Smooth muscle cell (in vitro differentiated cells): ENCODE data around the gene UBE2C. TPM values are rescaled to one million over a fixed set of nuclear protein-coding genes. Genes with fewer than 3 reads are reported as not detected.

Source experiments
- DNase-seq: peaks from one replicate; lab custom pipeline; 2025; ENCODE audit not compliant: unreplicated experiment; lab: John Stamatoyannopoulos, UW
- H2AFZ ChIP-seq: fragments of 200-600 bp; sonication (generic); 2 replicates; pipeline ENCODE4 v1.6.0; 2016; ENCODE audit warnings: antibody characterized with exemption, low read depth, mild to moderate bottlenecking
- H3F3A ChIP-seq: fragments of 200-600 bp; sonication (generic); 2 replicates; pipeline ENCODE4 v1.6.0; 2017; ENCODE audit warnings: antibody characterized with exemption, low read depth
- H3K27ac ChIP-seq: fragments of 200-600 bp; sonication (generic); 2 replicates; pipeline ENCODE4 v1.5.1; 2016; ENCODE audit warnings: low read depth, mild to moderate bottlenecking
- H3K27me3 ChIP-seq: fragments of 200-600 bp; sonication (generic); 2 replicates; pipeline ENCODE4 v1.6.1; 2016; ENCODE audit warnings: low read depth, mild to moderate bottlenecking
- H3K36me3 ChIP-seq: fragments of 200-600 bp; sonication (generic); 2 replicates; pipeline ENCODE4 v1.5.1; 2016; ENCODE audit warnings: low read depth
- H3K4me1 ChIP-seq: fragments of 200-600 bp; sonication (generic); 2 replicates; pipeline ENCODE4 v1.5.1; 2016; ENCODE audit warnings: low read depth
- H3K4me2 ChIP-seq: fragments of 200-600 bp; sonication (generic); 2 replicates; pipeline ENCODE4 v1.6.0; 2016; ENCODE audit warnings: mild to moderate bottlenecking
- H3K4me3 ChIP-seq: fragments of 200-600 bp; sonication (generic); 2 replicates; pipeline ENCODE4 v1.5.1; 2016; ENCODE audit warnings: mild to moderate bottlenecking
- H3K79me2 ChIP-seq: fragments of 200-600 bp; sonication (generic); 2 replicates; pipeline ENCODE4 v1.6.0; 2016; ENCODE audit warnings: low read depth, mild to moderate bottlenecking
- H3K9ac ChIP-seq: fragments of 200-600 bp; sonication (generic); 2 replicates; pipeline ENCODE4 v1.6.0; 2016; ENCODE audit warnings: low read depth
- H3K9me3 ChIP-seq: fragments of 200-600 bp; sonication (generic); replicated peaks from 2 replicates; pipeline ENCODE4 v1.5.1; 2016; ENCODE audit warnings: low read depth
- H4K20me1 ChIP-seq: fragments of 200-600 bp; sonication (generic); 2 replicates; pipeline ENCODE4 v1.6.0; 2016; ENCODE audit warnings: low read depth
- CTCF ChIP-seq: fragments of 200-600 bp; sonication (generic); IDR thresholded peaks from 2 replicates; pipeline ENCODE4 v1.5.1; 2017; ENCODE audit warnings: borderline replicate concordance, mild to moderate bottlenecking, antibody characterized with exemption; ENCODE audit not compliant: insufficient read depth, poor library complexity, severe bottlenecking
- WGBS: methylation state at CpG from one replicate; pipeline ENCODE4 v1.1.7; 2016; ENCODE audit warnings: low lambda C conversion rate; 5-methylcytosine and 5-hydroxymethylcytosine counted together
- polyA plus RNA-seq: library from polyadenylated mRNA; unstranded; fragments of >200 nt; fragmentation: Nextera tagmentation; extraction: Ambion mirVana; gene quantifications from 2 replicates; pipeline ENCODE4 v1.2.1, GENCODE V29; 2016
- total RNA-seq: library from RNA; depleted of rRNA; stranded (reverse); fragments of >200 nt; gene quantifications from 2 replicates; pipeline ENCODE4 v1.2.3, GENCODE V29; 2014

Gene UBE2C
- total and polyA plus RNA-seq, 2 experiments from 2014 or later = 35.1 to 66.5 TPM

GRCh38 chr20:45859916-45860315, 47.5 kb downstream of the UBE2C start:
- Histone ChIP-seq H3F3A (no peaks in the 10 kb centered on the region), H2AFZ (no peak overlapping the region), H3K27ac (no peak overlapping the region), H3K9ac (no peak overlapping the region), H3K36me3 (no peaks in the 10 kb centered on the region), H3K9me3 (no peaks in the 10 kb centered on the region), H3K79me2 (peaks cover 29% of the 10 kb centered on the region), H3K4me2 (no peak overlapping the region), H3K27me3 (no peaks in the 10 kb centered on the region), H3K4me3 (no peak overlapping the region), H4K20me1 (no peaks in the 10 kb centered on the region), H3K4me1 (peaks cover 13% of the 10 kb centered on the region)
- WGBS = 96% methylated on average over 5 of the region's 5 CpGs
- DNase-seq = no peak
- TF ChIP-seq CTCF = no peak

- Histone ChIP-seq H4K20me1 (no peaks in the 10 kb centered on the region), H3K27ac (no peak overlapping the region), H3K9me3 (no peaks in the 10 kb centered on the region), H3K36me3 (no peaks in the 10 kb centered on the region), H3K4me1 (peaks cover 13% of the 10 kb centered on the region), H3K79me2 (peaks cover 21% of the 10 kb centered on the region), H2AFZ (no peak overlapping the region), H3K27me3 (no peaks in the 10 kb centered on the region), H3K9ac (no peak overlapping the region), H3F3A (no peaks in the 10 kb centered on the region), H3K4me3 (no peak overlapping the region), H3K4me2 (no peak overlapping the region)
- TF ChIP-seq CTCF = no peak
- no peak for DNase-seq
- 76% methylated on average over 7 of the region's 7 CpGs for WGBS
Observed at GRCh38 chr20:45860560-45861220, 48.2 kb downstream of the UBE2C start.

- DNase-seq = no peak
- H3K79me2 ChIP-seq = peaks cover 13% of the 10 kb centered on the region
- 97% methylated on average over 7 of the region's 7 CpGs for WGBS
- no peaks in the 10 kb centered on the region for H3K36me3 ChIP-seq
- H3K9ac ChIP-seq = no peak overlapping the region
- H3K9me3 ChIP-seq = no peaks in the 10 kb centered on the region
- no peaks in the 10 kb centered on the region for H4K20me1 ChIP-seq
- TF ChIP-seq CTCF = no peak
- H3K4me2 ChIP-seq = no peak overlapping the region
- H3F3A ChIP-seq = no peaks in the 10 kb centered on the region
- H3K27me3 ChIP-seq = no peaks in the 10 kb centered on the region
- peaks cover 9% of the 10 kb centered on the region for H3K4me1 ChIP-seq
- no peak overlapping the region for H2AFZ ChIP-seq
- H3K27ac ChIP-seq = no peak overlapping the region
- H3K4me3 ChIP-seq = no peak overlapping the region
Observed at GRCh38 chr20:45861221-45862075, 49.0 kb downstream of the UBE2C start.
